Fibroblast of peridontal ligament (primary cell): ENCODE results near the gene MICU1.
"Not testable (repeated sequence)": the region's sequence is repeated elsewhere in the genome, so short reads cannot be mapped to it uniquely, and the experiment has no call there.

ENCODE experiments used
- DNase-seq: peaks from one replicate; pipeline ENCODE4 v3.0.0-alpha.2; 2010; ENCODE audit errors: extremely low read depth

The MICU1 gene

DNA sequence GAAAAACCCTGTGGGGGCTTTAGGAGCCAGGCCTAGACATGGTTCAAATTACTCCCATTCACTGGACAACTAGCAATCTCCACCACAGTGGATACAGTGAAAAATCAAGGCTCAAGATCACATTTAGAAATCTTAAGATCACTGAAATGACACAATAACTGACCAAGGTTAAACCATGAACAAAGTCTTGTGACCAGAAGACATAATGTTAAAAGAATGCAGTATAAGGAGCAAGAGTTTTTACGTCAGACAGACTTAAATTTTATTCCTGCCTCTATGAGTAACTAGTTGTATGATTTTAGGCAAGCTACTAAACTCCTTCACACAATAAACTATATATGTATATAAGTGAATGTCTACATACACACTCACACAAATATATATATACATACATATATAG is 68.5 kb downstream of the MICU1 start:
- DNase-seq, result peak; percentile 89

GRCh38 chr10:72552857-72553256 is 73.0 kb downstream of the MICU1 start:
- DNase-seq, result peak; percentile 98

- DNase-seq, result no peak
Measured at GRCh38 chr10:72550239-72550638, 75.6 kb downstream of the MICU1 start.

GRCh38 chr10:72545546-72545945 is 80.3 kb downstream of the MICU1 start:
- DNase-seq, result no peak

GRCh38 chr10:72543855-72544254 is 82.0 kb downstream of the MICU1 start:
- DNase-seq, result not testable (repeated sequence)

- no peak for DNase-seq
Measured at GRCh38 chr10:72542396-72542815, 83.5 kb downstream of the MICU1 start.

DNA sequence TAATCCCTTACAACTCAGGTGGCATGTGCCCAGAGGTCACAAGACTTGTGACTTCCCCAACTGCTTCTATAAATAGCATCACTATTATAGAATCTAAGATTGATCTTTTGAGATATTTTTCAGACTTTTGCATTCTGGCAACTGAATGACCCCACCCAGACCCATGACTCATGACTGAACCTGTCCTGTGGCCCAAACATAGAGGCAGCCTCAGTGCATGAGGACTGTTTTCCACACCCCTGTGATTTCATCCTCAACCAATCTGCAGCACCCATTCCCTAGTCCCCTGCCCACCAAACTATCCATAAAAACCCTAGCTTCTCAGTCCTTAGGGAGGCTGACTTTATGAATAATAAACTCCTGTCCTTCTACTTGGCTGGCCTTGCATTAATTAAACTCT is 84.5 kb downstream of the MICU1 start:
- DNase-seq, result no peak

DNA sequence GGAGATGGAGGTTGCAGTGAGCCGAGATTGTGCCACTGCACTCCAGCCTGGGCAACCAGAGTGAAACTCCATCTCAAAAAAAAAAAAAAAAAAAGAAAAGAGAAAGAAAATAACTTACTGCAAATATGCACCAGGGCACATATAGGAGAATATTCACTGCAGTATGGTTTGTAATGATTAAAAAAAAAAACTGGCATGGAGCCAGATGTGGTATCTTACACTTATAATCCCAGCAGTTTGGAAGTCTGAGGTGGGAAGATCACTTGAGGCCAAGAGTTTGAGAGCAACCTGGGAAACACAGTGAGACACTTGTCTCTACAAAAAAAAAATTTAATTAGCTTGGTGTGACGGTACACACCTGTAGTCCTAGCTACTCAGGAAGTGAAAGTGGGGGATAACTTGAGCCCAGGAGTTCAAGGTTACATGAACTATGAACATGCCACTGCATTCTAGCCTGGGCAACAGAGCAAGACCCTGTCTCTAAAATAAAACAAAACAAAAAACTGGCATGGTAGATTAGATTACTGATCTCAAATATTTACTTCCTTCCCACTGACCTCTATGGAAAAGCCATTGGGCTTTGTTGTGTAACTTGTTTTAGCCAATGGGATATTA is 85.6 kb downstream of the MICU1 start:
- no peak for DNase-seq

DNA sequence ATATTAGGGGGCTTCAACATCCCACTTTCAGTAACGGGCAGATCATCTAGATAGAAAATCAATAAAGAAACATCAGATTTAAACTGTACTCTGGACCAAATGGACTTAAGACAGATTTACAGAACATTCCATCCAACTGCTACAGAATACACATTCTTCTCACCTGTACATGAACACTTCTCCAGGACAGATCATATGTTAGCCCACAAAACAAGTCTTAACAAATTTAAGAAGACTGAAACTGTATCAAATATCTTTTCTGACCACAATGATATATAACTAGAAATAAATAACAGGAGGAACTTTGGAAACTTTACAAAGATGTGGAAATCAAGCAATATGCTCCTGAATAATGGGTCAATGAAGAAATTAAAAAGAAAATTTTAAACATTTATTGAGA is 86.7 kb downstream of the MICU1 start:
- no peak for DNase-seq

DNA sequence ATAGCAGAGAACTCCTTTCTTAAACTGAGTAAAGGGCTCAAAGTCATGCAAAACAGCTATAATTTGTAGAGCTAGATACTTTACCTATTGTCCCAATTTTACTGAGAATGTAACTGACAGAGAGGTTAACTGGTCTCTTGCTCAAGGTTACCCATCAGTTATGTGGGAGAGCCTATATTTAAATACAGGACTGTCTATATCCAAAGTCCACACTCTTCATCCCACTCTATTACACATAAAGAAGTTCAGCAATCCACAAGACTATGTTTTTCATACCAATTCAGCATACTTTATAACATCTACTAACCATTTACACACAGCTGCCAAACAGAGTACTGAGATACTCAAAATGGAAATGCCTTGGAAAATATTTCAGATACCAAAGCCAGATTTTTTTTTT is 100.2 kb downstream of the MICU1 start:
- no peak for DNase-seq

DNA sequence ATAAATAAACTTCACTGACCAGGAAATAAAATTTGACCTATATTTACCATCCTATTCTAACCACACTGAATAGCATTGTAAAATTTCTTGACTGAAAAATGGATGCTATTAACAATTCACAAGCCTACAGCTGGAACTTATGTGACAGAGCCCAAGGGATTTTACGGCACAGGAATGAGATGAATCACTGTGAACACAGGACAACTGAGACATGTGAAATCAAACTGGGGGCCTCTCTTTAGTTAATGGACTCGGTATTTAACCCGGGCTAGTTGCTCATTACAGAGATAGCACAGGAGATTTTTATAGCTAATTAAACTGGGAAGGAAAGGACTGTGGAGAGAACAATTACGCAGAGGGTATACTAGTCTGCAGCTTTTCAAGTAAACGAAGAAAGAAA is 100.6 kb downstream of the MICU1 start:
- DNase-seq, result no peak

GRCh38 chr10:72524489-72524888 is 101.4 kb downstream of the MICU1 start:
- no peak for DNase-seq

DNA sequence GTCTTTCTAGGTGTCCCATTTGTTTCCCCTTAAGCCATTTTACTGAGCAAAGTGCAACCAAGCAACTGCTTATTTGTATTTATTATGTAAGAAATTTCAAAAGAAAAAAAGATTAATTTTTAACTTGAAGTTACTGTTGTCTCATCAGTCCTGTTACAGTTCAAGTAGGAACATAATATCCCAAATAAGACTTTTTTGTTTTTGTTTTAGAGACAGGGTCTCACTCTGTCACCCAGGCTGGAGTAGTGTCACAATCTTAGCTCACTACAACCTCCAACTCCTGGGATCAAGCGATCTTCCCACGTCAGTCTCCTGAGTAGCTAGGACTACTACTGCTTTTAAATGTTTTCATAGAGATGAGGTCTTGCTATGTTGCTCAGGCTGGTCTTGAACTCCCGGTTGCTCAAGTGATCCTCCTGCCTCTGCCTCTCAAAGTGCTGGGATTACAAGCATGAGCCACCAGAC is 101.9 kb downstream of the MICU1 start:
- DNase-seq, result no peak

- no peak for DNase-seq
Measured at GRCh38 chr10:72523062-72523461, 102.8 kb downstream of the MICU1 start.

- no peak for DNase-seq
Measured at GRCh38 chr10:72517244-72517643, 108.6 kb downstream of the MICU1 start.

- no peak for DNase-seq
Measured at GRCh38 chr10:72515455-72515854, 110.4 kb downstream of the MICU1 start.

GRCh38 chr10:72513910-72514309 is 112.0 kb downstream of the MICU1 start:
- no peak for DNase-seq

DNA sequence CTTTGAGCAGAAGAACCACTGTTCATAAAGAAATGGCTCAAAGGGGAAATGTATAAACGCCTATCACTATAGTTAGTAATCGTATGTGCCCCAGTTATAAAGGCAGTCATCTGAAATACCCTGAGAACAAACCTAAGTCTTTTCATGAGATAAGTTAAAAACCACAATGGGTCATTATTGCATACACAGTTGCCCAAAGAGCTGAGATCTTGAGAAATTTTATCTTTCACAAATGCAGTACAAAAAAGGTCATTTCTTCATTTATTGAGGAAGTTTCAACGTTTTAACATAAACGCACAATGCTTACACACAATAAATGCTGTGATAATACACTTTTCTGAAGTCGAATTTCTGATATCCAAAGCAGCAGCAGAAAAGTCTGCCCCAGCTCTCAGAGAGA is 114.4 kb downstream of the MICU1 start:
- no peak for DNase-seq

DNA sequence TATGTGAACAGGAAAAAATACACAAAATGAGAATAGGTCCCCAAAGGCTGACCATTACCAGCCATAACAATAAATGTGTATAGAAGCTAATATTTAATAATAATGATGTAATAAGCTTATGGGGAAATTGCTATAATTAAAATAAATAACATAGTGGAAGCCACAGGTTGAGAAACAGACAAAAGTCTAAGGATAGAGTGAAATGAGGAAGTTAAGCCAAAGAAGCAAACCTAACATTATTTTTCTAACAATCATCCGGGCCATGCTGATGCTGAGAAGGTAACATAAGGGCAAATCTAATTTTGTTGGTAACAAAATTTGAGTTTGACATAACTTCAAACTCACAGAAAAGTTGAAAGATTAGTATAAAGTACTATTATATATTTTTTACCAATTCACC is 115.9 kb downstream of the MICU1 start:
- DNase-seq, result no peak

GRCh38 chr10:72509206-72509799 is 116.6 kb downstream of the MICU1 start:
- DNase-seq, result peak; percentile 52

DNA sequence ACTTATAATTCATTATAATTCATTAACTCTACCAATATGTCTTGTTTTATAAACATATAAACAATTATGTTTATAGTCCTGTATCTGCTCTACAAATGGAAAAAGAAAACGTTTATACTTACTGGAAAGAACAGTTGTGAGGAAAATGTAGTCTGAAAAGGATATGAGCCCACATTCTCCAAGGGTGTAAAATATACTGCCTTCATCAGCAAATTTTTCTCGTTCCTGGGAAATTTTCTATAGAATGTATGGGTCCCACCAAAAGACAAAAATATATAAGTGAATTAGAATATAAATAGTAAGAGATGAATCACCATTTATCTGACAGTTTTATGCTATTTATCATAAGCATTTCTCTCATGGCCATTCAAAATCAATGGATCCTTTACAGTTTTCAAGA is 117.8 kb downstream of the MICU1 start:
- DNase-seq, result no peak

GRCh38 chr10:72506474-72506873 is 119.4 kb downstream of the MICU1 start:
- DNase-seq, result no peak

- DNase-seq, result no peak
Measured at GRCh38 chr10:72505435-72505834, 120.4 kb downstream of the MICU1 start.
